GM23248 (cell line): Measurements from ENCODE around the gene GALNT18. TPM values are rescaled to one million over a fixed set of nuclear protein-coding genes. Genes with fewer than 3 reads are reported as not detected.

Experiments
- DNase-seq: peaks from one replicate; pipeline ENCODE4 v3.0.0-alpha.2; 2015
- H2AFZ ChIP-seq: fragments of 200-600 bp; sonication (generic); 2 replicates; pipeline ENCODE4 v1.6.1; 2016; ENCODE audit warnings: antibody characterized with exemption
- H3F3A ChIP-seq: fragments of 200-600 bp; sonication (generic); 2 replicates; pipeline ENCODE4 v1.6.1; 2016; ENCODE audit warnings: mild to moderate bottlenecking, antibody characterized with exemption, mixed run types; ENCODE audit not compliant: insufficient read depth
- H3K27ac ChIP-seq: fragments of 200-600 bp; sonication (generic); 2 replicates; pipeline ENCODE4 v1.5.1; 2016; ENCODE audit warnings: mild to moderate bottlenecking
- H3K27me3 ChIP-seq: fragments of 200-600 bp; sonication (generic); replicated peaks from 2 replicates; pipeline ENCODE4 v1.6.1; 2016; ENCODE audit warnings: mild to moderate bottlenecking; ENCODE audit not compliant: insufficient read depth
- H3K36me3 ChIP-seq: fragments of 200-600 bp; sonication (generic); 2 replicates; pipeline ENCODE4 v1.6.1; 2016; ENCODE audit warnings: low read depth, mild to moderate bottlenecking
- H3K4me1 ChIP-seq: fragments of 200-600 bp; sonication (generic); 2 replicates; pipeline ENCODE4 v1.6.1; 2016; ENCODE audit warnings: mild to moderate bottlenecking; ENCODE audit not compliant: insufficient read depth
- H3K4me2 ChIP-seq: fragments of 200-600 bp; sonication (generic); one replicate; pipeline ENCODE4 v1.6.1; 2016; ENCODE audit warnings: mild to moderate bottlenecking; ENCODE audit not compliant: unreplicated experiment
- H3K4me3 ChIP-seq: fragments of 200-600 bp; sonication (generic); 2 replicates; pipeline ENCODE4 v1.5.1; 2016; ENCODE audit warnings: mild to moderate bottlenecking
- H3K79me2 ChIP-seq: fragments of 200-600 bp; sonication (generic); 2 replicates; pipeline ENCODE4 v1.6.1; 2016; ENCODE audit warnings: mild to moderate bottlenecking; ENCODE audit not compliant: insufficient read depth
- H3K9ac ChIP-seq: fragments of 200-600 bp; sonication (generic); 2 replicates; pipeline ENCODE4 v1.6.1; 2016; ENCODE audit warnings: mild to moderate bottlenecking
- H3K9me2 ChIP-seq: fragments of 200-600 bp; sonication (generic); 2 replicates; pipeline ENCODE4 v1.6.1; 2016; ENCODE audit warnings: mixed run types, mild to moderate bottlenecking, moderate library complexity; ENCODE audit not compliant: insufficient read depth
- H3K9me3 ChIP-seq: fragments of 200-600 bp; sonication (generic); one replicate; pipeline ENCODE4 v1.6.1; 2017; ENCODE audit warnings: low read depth
- H4K20me1 ChIP-seq: fragments of 200-600 bp; sonication (generic); 2 replicates; pipeline ENCODE4 v1.6.0; 2016; ENCODE audit not compliant: insufficient read depth
- EZH2 ChIP-seq: fragments of 200-600 bp; sonication (generic); IDR thresholded peaks from 2 replicates; pipeline ENCODE4 v1.6.1; 2018; ENCODE audit warnings: antibody characterized with exemption, mild to moderate bottlenecking; ENCODE audit not compliant: insufficient read depth, poor library complexity, severe bottlenecking
- EZH2phosphoT487 ChIP-seq: fragments of 200-600 bp; sonication (generic); IDR thresholded peaks from 2 replicates; pipeline ENCODE4 v1.6.1; 2018; ENCODE audit warnings: antibody characterized with exemption, moderate library complexity, mild to moderate bottlenecking, low read depth; ENCODE audit not compliant: insufficient read depth
- WGBS, 2 experiments: methylation state at CpG; one replicate each; pipeline ENCODE4 v1.1.6; 2015 to 2017; ENCODE audit warnings: low lambda C conversion rate in 2 of 2, low coverage in 1 of 2; ENCODE audit errors: missing lambda C conversion rate in 2 of 2; 5-methylcytosine and 5-hydroxymethylcytosine counted together
- in situ Hi-C: fragments of 300-500 bp; cut with MboI; formaldehyde crosslinking; loops from 2 replicates; pipeline ENCODE4 v1.15.0; 2020
- polyA plus RNA-seq: library from polyadenylated mRNA; unstranded; fragments of >200 nt; fragmentation: Nextera tagmentation; extraction: Ambion mirVana; gene quantifications from 2 replicates; pipeline ENCODE4 v1.2.1, GENCODE V29; 2016
- total RNA-seq: library from RNA; depleted of rRNA; stranded (reverse); fragments of >200 nt; shearing (Covaris generic); gene quantifications from 2 replicates; pipeline ENCODE4 v1.2.3, GENCODE V29; 2014

GALNT18 gene
- total and polyA plus RNA-seq, 2 experiments from 2014 or later: 4.1 to 5.6 TPM

DNA sequence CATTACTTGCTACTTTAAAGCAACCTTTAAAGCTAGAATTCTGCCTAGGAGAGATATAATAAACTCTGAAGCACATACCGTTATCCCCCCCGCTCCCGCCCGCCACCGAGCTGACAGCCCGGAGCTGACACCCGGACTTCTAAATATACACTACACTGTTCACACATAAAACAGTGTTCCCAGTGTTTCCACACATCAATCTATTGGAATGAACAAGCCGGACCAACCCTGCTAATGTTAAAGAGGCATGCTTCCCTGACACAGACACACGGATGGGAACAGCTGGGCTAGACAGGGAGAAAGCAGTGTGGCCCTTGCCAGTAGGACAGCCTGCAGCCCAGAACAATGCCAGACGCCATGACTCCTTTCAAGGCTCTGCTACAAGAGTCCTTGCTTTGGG is 160.3 kb downstream of the GALNT18 start:
- DNase-seq: no peak
- no peak overlapping the region for H3K27ac ChIP-seq
- no peak overlapping the region for H3K4me2 ChIP-seq
- in situ Hi-C loops: no loop called here
- no peak overlapping the region for H2AFZ ChIP-seq
- H3K9ac ChIP-seq: no peak overlapping the region
- no peaks in the 10 kb centered on the region for H3K36me3 ChIP-seq
- H3K4me3 ChIP-seq: no peak overlapping the region
- no peaks in the 10 kb centered on the region for H3K4me1 ChIP-seq
- H3K9me2 ChIP-seq: no peaks in the 10 kb centered on the region
- TF ChIP-seq EZH2phosphoT487: no peak
- no peak for TF ChIP-seq EZH2
- no peaks in the 10 kb centered on the region for H3F3A ChIP-seq
- no peaks in the 10 kb centered on the region for H3K79me2 ChIP-seq
- peaks cover 7% of the 10 kb centered on the region for H3K27me3 ChIP-seq
- no peaks in the 10 kb centered on the region for H4K20me1 ChIP-seq
- no peaks in the 10 kb centered on the region for H3K9me3 ChIP-seq
- WGBS, 2 experiments: 26 to 31% methylated on average over 10 of the region's 10 CpGs

DNA sequence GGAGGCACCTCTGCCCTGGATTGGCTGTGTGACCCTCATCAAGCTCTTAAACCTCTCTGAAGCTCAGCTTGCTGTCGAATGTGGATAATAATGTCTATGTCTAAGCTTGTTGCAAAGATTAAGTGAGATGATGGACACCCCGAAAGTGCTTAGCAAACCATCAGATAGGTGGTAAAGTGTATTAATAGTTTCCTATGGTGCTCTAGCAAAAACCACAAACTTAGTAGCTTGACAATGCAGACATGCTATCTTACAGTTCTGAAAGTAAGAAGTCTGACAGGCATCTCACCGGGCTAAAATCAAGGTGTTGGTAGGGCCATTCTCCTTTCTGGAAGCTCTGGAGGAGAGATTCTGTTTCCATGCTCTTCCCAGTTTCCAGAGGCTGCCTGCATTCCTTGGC is 162.2 kb downstream of the GALNT18 start:
- no peaks in the 10 kb centered on the region for H3K4me1 ChIP-seq
- no peak overlapping the region for H3K9ac ChIP-seq
- in situ Hi-C loops: no loop called here
- no peaks in the 10 kb centered on the region for H3K9me3 ChIP-seq
- no peak for DNase-seq
- no peak overlapping the region for H2AFZ ChIP-seq
- H3K27ac ChIP-seq: no peak overlapping the region
- no peaks in the 10 kb centered on the region for H3K79me2 ChIP-seq
- H3F3A ChIP-seq: no peaks in the 10 kb centered on the region
- peaks cover 7% of the 10 kb centered on the region for H3K27me3 ChIP-seq
- H3K36me3 ChIP-seq: no peaks in the 10 kb centered on the region
- H3K4me2 ChIP-seq: no peak overlapping the region
- WGBS, 2 experiments: 66 to 67% methylated on average over 3 of the region's 3 CpGs
- no peak for TF ChIP-seq EZH2phosphoT487
- TF ChIP-seq EZH2: no peak
- H4K20me1 ChIP-seq: no peaks in the 10 kb centered on the region
- H3K9me2 ChIP-seq: no peaks in the 10 kb centered on the region
- no peak overlapping the region for H3K4me3 ChIP-seq

DNA sequence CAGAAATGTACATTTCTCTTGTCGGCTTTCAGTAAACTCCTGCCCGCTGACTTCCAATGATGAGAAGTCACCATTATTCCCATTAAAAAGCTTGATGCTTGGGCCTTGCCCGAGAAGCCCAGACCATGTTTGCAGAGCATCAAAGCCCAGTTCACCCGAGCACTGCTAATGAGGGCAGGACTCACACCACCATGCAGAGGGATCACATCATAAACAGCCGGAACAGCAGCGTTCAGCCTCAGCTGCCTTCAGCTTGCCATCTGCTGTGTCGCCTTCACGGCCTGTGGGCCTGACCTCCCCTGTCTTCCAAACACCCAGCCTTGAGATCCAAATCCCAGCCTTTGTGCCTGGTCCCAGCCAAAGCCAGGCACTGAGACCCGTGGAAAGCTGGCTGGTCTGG is 163.3 kb downstream of the GALNT18 start:
- WGBS, 2 experiments: 76 to 81% methylated on average over 9 of the region's 9 CpGs
- no peak overlapping the region for H3K4me2 ChIP-seq
- no peak for DNase-seq
- no peaks in the 10 kb centered on the region for H4K20me1 ChIP-seq
- H3K9ac ChIP-seq: no peak overlapping the region
- H3K27ac ChIP-seq: no peak overlapping the region
- H3F3A ChIP-seq: no peaks in the 10 kb centered on the region
- no peaks in the 10 kb centered on the region for H3K36me3 ChIP-seq
- no peak overlapping the region for H3K4me3 ChIP-seq
- H2AFZ ChIP-seq: no peak overlapping the region
- H3K9me2 ChIP-seq: no peaks in the 10 kb centered on the region
- no peaks in the 10 kb centered on the region for H3K4me1 ChIP-seq
- TF ChIP-seq EZH2: no peak
- no peak for TF ChIP-seq EZH2phosphoT487
- H3K79me2 ChIP-seq: no peaks in the 10 kb centered on the region
- no peaks in the 10 kb centered on the region for H3K9me3 ChIP-seq
- H3K27me3 ChIP-seq: peaks cover 7% of the 10 kb centered on the region
- in situ Hi-C loops: no loop called here

DNA sequence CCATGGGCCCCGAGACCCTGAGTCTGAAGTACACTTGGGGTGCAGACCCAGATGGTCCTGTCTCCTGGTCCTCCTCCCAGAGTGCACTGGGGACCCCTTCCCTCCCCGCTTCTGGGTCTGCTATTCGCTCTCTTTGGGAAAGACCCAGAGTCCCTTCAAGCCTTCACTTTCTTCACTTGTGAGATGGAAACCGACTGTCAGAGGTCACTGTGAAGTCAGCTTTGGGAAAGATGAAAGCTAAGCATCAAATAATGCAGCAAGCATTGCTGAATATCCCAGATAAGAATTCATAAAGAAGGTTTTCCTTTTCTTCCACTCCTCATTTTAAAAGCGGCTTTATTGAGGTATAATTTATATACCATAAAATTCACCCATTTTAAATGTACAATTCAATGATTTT is 163.8 kb downstream of the GALNT18 start:
- 62 to 67% methylated on average over 5 of the region's 5 CpGs for WGBS, 2 experiments
- Histone ChIP-seq H2AFZ (no peak overlapping the region), H3K9me2 (no peaks in the 10 kb centered on the region), H3K27me3 (peaks cover 7% of the 10 kb centered on the region), H3K9me3 (no peaks in the 10 kb centered on the region), H3K4me1 (no peaks in the 10 kb centered on the region), H4K20me1 (no peaks in the 10 kb centered on the region), H3K4me3 (no peak overlapping the region), H3K27ac (no peak overlapping the region), H3K9ac (no peak overlapping the region), H3K79me2 (no peaks in the 10 kb centered on the region), H3K4me2 (no peak overlapping the region), H3F3A (no peaks in the 10 kb centered on the region), H3K36me3 (no peaks in the 10 kb centered on the region)
- in situ Hi-C loops: no loop called here
- TF ChIP-seq EZH2phosphoT487 (no peak), EZH2 (no peak)
- no peak for DNase-seq

DNA sequence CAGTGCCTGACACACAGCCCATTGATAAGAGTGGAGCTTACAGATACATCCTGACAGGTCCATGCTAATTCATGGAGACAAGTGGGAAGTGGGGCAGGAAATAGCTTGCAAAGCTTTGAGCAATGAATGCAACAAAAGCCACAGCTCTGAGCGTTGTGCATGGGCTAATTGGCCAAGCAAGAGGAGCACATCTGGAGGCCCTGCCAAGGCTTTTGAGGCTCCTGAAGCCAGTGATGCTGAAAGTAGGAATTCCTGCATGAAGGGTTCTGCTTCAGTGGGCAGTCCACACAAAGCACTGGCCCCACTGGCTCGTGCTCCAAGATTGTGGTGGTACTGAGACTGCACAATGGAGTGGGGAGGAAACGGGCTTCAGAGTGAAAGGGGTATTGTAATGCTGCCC is 164.9 kb downstream of the GALNT18 start:
- H3K36me3 ChIP-seq: no peaks in the 10 kb centered on the region
- no peak overlapping the region for H2AFZ ChIP-seq
- no peak overlapping the region for H3K4me3 ChIP-seq
- no peaks in the 10 kb centered on the region for H4K20me1 ChIP-seq
- DNase-seq: no peak
- 73 to 78% methylated on average over 3 of the region's 3 CpGs for WGBS, 2 experiments
- in situ Hi-C loops: no loop called here
- no peaks in the 10 kb centered on the region for H3K9me3 ChIP-seq
- peaks cover 7% of the 10 kb centered on the region for H3K27me3 ChIP-seq
- H3K9ac ChIP-seq: no peak overlapping the region
- H3K9me2 ChIP-seq: no peaks in the 10 kb centered on the region
- no peak overlapping the region for H3K4me2 ChIP-seq
- TF ChIP-seq EZH2: no peak
- TF ChIP-seq EZH2phosphoT487: no peak
- no peaks in the 10 kb centered on the region for H3F3A ChIP-seq
- H3K79me2 ChIP-seq: no peaks in the 10 kb centered on the region
- H3K27ac ChIP-seq: no peak overlapping the region
- no peaks in the 10 kb centered on the region for H3K4me1 ChIP-seq
